Hematopoietic multipotent progenitor cell treated with erythropoietin and hydrocortisone succinate and interleukin-3 and kit ligand, for 17 days (in vitro differentiated cells): ENCODE results near the gene PRDM12.

Experiments
- DNase-seq: peaks from one replicate; pipeline ENCODE4 v3.0.0-alpha.2; 2015; ENCODE audit warnings: low spot score

The PRDM12 gene

DNA sequence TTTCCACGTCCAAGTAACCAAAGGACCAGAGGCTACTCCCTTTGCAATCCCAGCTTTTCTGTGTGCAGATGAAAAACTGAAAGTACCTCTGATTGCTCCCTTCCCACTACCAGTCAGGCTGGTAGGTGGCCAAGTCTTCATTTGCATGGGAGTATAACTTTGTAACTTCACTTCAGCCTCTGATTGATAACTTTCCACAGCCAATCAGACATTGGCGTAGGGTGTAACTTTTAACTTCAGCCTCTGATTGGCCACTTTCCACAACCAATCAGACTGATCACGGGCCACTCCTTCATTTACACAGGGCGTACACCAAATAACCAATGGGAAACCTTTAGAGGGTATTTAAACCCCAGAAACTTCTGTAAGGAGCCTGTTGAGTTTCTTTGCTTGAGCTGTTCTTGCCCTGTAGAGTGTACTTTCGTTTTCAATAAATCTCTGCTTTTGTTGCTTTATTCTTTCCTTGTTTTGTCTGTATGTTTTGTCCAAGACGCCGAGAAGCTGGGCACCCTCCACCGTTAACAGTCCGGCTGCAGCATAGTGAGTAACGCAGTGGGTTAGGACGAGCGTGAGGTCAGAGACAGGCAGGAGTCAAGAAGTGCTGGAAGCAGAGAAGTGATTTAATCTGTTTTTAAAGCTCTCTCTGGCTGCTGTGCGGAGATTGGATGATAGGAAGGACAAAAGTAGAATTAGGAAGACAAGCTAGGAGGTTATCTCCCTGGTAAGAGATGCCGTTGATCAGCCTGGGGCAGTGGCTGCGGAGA lies 25.7 kb downstream of the PRDM12 start:
- DNase-seq, result peak; percentile 43

DNA sequence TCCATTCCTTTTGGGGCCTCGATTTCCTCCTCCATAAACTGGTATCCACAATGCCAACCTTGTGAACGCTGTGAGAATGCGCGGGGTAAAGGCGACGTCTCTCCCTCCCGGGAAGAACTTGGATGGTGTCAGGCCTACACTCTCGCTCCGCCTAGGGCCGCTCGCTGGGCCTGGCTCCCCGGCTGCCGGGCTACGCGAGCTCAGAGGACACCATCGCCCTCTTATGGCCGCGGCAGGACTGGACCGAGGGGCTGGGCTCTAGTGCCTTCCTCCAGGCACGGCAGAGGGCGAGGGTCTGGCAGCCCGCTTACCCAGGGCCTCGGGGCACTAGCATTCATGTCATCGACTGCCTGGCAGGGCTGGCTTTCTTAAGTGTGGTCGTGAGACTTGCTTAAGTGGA lies 27.9 kb downstream of the PRDM12 start:
- no peak for DNase-seq

DNA sequence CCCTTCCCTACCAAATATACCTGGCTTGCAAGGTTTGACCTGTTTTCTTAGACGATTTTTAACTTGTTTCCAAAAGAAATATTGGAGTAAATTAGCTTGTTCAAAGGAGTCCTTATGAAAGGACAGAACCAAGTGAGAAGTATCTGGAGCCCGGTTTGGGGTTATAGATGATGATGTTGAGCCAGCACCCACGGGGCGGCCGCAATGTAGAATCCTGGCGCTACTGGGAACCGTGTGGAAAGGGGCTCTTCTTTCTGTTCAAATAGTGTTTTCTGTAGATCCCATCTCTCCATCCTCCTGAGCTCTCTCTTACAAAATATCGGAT lies 28.7 kb downstream of the PRDM12 start:
- DNase-seq, result no peak

DNA sequence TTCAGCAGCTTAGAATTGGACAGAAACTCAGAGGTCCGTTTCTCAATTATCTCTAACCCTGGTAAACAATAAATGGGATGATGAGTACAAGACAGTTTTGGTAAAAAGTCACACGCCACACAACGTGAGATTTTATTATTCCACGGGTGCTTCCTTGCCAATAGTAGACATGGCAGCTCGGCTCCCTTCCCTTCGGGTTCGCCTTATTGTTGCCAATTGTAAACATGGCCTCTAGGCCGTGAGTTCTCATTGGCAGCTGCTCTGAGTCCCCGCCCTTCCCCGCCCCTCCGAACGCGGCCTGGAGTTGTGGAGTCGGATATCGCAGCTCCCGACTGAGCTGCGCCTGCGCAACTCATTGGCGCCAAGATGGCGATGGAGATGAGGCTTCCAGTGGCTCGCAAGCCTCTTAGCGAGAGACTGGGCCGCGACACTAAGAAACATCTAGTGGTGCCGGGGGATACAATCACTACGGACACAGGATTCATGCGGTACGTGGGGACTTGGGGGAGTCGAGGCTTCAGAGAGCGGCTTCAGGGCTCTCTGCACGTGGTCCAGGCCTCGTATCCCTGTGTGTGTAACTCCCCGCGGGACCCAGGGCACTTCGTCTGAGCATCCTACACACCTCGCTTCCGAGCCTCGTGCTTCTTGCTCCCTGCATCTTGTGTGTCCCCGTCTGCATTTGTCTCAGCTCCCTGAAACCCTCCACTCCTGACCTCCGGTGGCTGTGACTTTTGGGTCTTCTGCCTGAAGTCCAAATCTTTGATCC lies 29.2 kb downstream of the PRDM12 start, which contains the start of gene EXOSC2:
Gene EXOSC2, plus strand, starts transcription at position 355 of the 766 bp plus-strand sequence. Its CDS starts 12 bp downstream, at position 367.
- peak; percentile 94 for DNase-seq

DNA sequence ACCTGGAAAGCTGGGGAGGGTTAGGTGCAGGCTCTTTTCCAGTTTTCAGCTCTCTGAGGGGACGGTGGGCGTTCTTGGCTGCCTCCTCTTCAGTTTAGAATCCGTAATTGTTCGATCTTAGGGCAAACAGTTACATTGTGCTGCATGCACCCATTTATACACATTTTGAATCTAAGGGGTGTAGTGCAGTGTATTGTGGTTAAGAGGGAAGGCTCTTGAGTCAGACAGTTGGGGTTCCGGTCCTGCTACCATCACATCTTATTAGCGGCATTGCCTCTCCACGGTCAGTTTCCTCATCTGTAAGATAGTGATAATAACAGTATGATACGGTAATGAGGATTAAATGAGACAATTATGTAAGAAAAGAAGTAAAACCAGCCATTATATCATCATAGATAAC lies 29.8 kb downstream of the PRDM12 start:
- DNase-seq, result no peak

DNA sequence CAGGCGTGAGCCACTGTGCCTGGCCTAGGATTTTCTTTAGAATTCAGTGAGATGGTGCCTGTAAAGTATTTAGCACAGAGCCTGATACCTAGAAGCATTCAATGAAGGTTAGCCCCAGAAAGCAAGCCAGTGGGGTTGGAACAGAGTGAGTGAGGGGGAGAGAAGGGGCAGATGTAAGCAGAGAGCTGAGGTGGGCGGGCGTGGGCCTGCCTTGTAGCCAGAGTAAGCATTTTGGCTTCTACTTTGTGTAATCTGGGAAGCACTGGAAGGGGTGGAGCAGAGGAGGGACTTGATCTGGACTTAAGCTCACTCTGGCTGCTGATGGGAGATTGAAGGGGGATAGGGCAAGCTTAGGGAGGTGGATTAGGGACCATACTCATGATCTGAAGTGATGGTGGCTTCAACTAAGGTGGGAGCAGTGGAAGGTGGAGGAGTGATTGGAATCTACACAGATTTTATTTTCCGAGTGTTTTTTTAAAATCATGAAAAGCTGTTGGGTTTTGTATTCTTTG lies 31.8 kb downstream of the PRDM12 start:
- no peak for DNase-seq

DNA sequence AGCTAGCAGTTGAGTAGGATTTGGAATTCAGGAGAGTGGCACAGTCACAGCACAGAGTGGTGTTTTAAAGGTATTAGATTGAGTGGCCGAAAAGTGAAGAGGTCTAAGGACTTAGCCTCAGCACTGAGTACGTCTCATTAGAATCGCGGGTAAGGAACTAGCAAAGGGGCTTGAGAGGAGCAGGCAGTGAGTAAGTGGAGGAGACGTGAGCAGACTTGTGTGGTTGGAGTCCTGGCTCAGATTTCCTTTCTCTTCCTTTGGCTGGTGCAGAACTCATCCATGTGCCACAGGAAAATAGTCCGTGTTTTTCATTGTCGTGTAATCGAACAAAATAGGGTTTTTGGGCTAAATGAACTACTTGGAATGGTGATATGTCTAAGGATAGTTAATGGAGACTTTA lies 32.6 kb downstream of the PRDM12 start:
- DNase-seq, result no peak

DNA sequence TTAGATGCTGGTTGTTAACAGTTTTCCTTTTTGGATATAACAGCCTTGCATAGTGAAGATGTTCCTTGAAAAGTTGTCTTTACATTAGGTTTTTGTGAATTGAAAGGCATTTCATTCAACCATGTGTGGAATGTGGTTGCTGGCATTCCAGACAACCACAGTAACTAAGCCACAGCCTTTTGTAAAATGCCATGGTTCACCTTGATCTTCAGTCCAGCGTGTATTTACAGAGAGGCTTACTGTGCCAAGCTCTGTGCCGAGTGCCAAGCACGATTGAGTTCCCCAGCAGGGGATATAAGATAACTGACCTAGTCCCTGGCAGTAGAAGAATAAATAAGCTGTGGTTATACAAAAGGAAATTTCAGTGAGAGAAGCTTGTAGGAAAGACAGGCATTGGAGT lies 34.1 kb downstream of the PRDM12 start:
- no peak for DNase-seq

DNA sequence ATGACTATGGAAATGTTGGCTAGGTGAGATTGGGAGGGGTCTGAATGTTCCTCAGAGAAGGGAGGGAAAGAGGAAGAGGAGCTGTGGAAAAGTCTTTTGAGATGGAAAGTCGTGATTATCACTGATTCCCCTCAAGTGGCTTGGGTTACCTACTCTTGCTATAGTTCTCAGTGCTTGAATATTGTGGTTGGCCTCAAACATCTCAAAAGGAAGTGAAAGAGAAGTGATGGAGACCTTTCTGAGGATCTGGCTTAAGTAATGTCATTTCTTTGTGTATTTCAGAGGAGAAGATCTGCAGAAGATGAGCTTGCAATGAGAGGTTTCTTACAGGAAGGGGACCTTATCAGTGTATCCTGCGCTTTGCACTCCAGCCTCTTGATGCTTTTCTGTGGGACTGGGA lies 34.7 kb downstream of the PRDM12 start:
- no peak for DNase-seq

DNA sequence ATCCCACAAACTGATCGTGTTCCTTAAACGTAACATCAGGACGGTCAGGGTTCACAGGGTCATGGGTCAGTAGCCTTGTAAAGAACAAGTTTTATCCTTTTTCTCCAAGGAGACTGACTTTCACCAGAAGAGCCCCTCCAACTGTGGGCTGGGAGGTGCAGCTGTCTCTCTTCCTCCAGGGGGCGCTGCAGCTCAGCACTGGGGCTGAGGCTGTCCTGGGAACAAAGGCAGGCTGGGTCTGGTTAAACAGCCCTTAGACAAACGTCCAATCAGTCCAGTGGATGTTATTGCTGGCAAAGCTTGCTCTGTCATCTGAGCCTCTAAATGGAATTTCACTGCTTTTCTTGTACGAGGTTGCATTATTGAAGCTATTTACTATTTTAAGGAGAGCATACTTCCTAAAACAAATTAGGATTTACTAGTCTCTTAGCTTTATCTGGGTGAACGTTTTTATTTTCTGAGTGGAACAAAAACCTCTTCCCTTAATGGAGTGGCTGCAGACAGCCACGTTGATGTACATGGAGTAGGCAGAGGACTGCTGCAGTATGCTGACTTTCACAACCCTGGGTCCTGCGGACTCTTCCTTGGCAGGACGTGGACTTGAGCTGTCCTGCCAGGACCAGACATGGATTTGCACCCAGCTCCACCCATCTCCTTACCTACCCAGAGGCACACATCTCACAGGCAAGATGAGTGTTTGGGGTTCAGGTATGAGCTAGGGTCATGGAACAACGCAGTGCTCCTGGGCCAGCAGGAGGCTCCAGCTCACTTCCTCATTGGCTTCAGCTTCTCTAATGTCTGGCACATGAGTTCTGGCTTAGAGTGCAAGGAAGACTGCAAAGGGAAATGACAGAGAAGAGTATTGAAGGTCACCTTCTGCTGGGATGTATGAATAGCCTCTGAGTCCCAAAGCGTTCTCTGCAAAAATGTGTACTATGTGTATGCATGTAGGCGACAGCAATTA lies 36.9 kb downstream of the PRDM12 start:
- DNase-seq, result peak; percentile 78

DNA sequence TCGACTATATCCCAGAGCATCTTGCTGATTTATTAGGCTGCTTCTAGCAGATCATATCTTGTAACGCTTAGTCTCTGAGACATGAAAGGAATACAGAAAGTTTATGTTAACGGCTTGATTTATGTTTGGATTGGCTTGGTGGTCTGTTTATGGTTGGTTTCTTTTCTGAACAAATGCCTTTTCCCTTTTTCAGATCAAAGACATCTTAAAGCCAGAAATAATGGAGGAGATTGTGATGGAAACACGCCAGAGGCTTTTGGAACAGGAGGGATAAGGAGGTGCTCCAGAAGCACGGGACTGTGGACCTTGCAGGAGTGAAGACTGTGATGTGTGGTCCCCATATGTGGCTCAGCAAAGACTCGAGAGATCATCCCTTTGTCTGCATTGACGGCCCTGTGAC lies 39.1 kb downstream of the PRDM12 start:
- DNase-seq, result no peak

DNA sequence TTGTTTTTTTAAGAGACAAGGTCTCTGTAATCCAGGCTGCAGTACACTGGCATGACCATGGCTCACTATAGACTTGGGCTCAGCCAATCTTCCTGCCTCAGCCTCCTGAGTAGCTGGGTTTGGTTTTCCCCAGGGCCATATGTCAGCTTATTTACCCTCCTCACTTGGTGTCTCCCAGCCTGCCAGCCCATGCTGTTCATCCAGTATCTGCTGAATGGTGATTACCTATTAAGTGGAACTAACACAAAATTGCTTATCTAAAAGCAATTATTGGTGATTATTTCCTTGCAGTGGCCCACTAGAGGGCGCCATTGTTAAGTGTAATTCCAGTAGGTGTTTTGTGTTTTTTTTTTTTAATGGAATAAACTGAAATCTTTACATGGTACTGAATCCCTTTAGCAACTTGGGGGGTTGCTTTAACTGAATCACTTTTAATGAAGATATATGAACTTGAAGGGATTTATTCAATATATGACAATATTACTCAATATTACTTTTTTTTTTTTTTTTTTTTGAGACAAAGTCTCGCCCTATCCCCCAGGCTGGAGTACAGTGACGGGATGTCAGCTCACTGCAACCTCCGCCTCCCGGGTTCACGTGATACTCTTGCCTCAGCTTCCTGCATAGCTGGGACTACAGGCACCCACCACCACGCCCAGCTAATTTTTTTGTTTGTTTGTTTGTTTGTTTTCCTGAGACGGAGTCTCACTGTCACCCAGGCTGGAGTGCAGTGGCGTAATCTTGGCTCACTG lies 43.0 kb downstream of the PRDM12 start:
- DNase-seq, result peak; percentile 87

DNA sequence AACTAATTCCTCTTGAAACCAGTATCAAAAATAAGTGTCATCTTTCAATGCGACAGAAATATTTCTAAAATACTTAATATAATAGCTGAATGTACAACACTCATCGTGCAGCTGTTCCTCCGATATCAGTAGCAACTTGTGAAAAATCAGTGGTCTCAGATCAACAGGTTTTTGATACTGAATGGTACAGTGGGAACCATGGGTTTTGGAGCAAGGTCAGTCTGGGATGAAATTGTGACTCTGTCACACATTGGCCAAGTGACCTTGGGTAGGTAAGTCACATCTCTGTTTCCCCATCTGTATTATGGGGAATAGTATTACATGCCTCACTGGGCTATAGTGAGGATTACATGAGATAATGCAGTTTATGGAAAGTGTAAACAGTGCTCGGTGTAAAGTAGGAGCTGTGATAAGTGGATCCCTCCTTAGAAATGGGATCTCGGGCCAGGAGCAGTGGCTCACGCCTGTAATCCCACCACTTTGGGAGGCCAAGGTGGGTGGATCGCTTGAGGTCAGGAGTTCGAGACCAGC lies 46.5 kb downstream of the PRDM12 start:
- no peak for DNase-seq

DNA sequence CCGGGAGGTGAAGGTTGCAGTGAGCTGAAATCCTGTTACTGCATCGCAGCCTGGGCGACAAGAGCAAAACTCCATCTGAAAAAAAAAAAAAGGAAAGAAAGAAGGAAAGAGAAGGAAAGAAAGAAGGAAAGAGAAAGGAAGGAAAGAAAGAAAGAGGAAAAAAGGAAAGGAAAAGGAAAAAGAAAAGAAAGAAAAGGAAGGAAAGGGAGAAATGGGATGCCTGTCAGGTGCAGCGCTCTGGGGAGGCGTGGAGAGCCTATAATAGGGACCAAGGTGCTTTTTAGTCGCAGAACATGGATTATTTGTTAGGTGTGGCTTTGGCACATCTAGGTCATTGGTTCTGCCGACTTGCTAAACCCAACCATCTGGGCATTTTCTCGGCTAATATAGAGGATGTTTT lies 47.1 kb downstream of the PRDM12 start:
- no peak for DNase-seq

DNA sequence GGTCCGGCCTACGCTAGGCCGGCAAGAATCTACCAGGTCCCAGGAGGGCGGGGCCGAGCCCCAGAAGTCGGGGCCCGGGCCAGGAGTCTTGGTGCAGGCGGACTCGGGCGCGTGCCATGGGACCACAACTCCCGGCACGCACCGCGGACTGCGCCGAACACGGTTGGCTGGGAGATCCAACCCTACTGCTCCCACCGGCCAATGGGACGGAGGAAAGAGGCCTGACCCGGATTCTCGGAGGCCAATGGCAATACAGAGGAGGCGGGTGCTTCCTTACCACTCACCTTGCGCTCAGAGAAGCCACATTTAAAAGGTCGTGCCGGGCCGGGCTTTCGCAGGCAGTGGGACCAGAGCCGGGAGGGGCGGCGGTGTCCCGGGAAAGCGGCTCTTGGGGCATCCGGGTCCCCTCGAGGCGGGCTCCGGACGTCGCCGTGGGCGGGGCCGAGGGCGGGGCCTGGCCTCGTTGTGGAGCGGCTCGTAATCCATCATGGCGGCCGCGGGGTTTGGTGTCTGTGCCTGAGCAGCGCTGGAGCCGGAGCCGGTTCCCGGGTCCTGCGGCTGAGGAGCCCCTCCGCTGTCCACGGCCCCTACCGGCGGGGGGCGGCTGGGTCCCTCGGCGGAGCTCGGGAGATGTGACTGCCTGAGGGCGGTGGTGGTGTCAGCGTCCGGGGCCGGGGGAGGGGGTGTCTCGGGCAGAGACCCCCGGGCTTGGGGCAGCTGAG lies 48.3 kb downstream of the PRDM12 start:
- peak; percentile 98 for DNase-seq

DNA sequence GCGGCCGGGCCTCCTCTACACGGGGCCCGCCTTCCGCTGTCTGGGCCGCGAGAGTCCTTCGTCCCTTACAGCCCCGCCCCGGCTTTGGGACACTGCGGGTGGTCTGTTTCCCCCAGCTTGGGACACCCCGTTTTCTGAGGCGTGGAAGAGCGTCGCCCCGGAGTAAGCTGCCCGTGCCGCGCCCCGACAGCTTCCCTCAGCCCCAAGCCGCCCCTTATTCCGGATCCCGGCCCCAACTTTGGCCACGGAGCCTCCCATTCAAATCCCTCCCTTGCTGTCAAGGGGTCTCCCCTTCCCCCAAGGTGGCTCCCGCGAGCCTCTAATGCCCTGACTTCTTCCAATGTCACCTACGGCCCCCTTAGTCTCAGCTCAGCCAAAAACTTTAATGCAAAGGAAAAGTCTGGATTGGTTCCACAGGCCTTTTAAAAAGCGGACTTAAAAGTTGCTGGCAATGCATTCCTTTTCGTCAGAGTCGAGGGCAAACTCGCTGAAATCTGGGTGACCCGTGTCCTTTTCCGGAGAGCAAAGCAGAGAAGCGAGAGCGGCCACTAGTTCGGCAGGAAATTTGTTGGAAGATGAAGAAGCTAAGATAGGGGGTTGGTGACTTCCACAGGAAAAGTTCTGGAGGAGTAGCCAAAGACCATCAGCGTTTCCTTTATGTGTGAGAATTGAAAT lies 49.0 kb downstream of the PRDM12 start:
- DNase-seq, result no peak

DNA sequence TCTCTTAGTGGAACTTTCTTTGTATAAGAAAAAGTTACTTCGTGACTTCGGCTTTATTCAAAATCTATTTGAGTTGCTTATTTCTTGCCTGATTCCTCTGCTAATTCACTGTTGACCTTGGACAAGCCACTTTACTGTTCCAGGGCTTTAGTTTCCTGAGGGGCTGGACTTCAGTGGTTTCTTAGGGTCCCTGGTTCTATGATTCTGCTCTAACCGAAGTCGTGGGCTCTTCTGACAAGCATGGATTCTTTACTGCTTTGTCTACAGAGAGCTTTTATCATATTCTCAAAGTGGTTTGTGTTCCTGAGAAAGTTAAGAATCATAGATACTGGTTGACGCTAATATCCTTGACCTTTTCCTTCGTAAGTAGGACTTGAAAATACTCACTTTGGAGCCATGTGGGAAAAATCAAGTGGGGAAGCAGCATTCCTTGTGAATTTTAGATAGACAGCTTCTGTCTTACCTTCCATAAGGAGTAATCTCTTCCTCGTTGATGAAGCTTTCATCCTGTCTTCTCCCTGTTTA lies 50.3 kb downstream of the PRDM12 start:
- no peak for DNase-seq

DNA sequence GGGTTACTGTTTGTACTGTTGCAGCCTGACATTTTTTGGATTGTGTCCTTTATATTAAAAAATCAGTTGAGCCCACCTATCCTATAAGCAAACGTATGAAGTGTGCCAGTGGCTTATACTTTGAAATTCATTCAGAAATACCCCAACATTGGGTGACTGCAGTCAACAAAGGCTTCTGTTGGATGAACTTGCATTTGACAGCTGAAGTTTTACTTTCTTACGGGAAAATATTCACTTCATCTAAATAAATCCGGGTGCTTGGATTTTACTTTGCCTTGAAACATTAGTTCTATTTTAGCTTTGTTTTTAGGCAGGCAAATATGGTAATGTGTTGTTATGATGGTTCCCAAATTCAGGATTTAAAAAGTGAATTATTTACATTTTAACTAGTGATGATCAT lies 50.9 kb downstream of the PRDM12 start:
- no peak for DNase-seq

DNA sequence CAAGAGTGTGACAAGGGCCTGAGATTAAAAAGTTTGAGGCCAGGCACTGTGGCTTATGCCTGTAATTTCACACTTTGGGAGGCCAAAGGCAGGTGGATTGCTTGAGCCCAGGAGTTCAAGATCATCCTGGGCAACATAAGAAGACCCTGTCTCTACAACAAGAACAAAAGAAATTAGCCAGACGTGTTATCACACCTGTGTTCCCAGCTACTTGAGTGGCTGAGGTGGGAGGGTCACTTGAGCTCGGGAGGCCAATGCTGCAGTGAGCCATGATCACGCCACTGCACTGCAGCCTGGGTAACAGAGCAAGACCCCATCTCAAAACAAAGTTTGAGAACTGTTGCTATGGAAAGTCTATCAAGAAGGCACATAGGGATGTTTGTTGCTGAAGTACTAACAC lies 54.2 kb downstream of the PRDM12 start:
- no peak for DNase-seq

DNA sequence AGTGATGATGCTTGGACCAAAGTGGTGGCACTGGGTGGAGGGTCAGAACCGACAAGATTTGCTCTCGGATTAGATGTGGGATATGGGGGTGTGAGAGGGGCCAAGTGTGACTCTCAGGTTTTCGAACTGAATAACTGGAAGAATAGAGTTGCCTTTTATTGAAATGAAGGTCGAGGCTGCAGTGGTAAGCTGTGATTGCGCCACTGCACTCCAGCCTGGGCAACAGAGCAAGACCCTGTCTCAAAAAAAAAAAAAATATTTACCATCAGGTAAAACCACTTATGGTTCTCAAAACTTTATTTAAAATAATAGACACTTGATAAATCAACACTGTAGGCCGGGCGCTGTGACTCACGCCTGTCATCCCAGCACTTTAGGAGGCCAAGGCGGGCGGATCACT lies 56.4 kb downstream of the PRDM12 start:
- no peak for DNase-seq
